ENCODE data around the gene GRIK1.
"Not testable (repeated sequence)": the region's sequence is repeated elsewhere in the genome, so short reads cannot be mapped to it uniquely, and the experiment has no call there.

GRIK1 gene

DNA sequence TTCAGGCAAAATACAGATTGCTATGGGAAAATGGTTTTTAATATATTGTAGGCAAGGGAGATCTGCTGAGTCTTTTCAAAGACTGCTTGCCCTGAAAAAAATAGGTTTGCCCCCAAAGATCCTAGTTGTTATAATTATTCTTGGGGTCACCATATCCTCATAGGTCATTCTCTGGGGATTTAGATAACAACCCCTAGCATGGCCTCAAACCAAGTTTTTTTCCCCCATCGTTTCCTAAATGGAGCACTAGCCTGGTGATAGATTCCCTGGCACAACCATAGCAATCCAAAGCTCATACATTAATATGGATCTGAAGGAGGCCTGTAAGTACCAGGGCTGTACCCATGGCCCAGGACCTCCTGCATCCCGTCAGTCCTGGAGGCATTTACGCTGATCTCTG lies 325.9 kb downstream of the GRIK1 start:
- H3K9me3 ChIP-seq (ENCODE audit: control insufficient read depth in 2 of 2, low read length in 2 of 2), result no peaks in the 10 kb centered on the region
- no peaks in the 10 kb centered on the region for H3K27me3 ChIP-seq (ENCODE audit: control insufficient read depth in 1 of 2, insufficient read depth in 2 of 2, low read length in 2 of 2)
- no peak overlapping the region for H3K9ac ChIP-seq (ENCODE audit: low read length in 2 of 2)
- no peaks in the 10 kb centered on the region for H3K4me1 ChIP-seq (ENCODE audit: control insufficient read depth, insufficient read depth, low read length)
- no peaks in the 10 kb centered on the region for H3K36me3 ChIP-seq (ENCODE audit: control insufficient read depth in 2 of 2, insufficient read depth in 2 of 2, low read length in 2 of 2)
- no peak overlapping the region for H3K27ac ChIP-seq (ENCODE audit: low read length)
- no peak overlapping the region for H3K4me3 ChIP-seq (ENCODE audit: low read length in 2 of 2)

- Histone ChIP-seq H3K4me1 (ENCODE audit: control insufficient read depth, insufficient read depth, low read length) (no peaks in the 10 kb centered on the region), H3K9ac (ENCODE audit: low read length in 2 of 2) (no peak overlapping the region), H3K4me3 (ENCODE audit: low read length in 2 of 2) (no peak overlapping the region), H3K27me3 (ENCODE audit: control insufficient read depth in 1 of 2, insufficient read depth in 2 of 2, low read length in 2 of 2) (no peaks in the 10 kb centered on the region), H3K36me3 (ENCODE audit: control insufficient read depth in 2 of 2, insufficient read depth in 2 of 2, low read length in 2 of 2) (no peaks in the 10 kb centered on the region), H3K9me3 (ENCODE audit: control insufficient read depth in 2 of 2, low read length in 2 of 2) (no peaks in the 10 kb centered on the region), H3K27ac (ENCODE audit: low read length) (no peak overlapping the region)
These were observed 326.8 kb downstream of the GRIK1 start for GRCh38 chr21:29613021-29613420.

DNA sequence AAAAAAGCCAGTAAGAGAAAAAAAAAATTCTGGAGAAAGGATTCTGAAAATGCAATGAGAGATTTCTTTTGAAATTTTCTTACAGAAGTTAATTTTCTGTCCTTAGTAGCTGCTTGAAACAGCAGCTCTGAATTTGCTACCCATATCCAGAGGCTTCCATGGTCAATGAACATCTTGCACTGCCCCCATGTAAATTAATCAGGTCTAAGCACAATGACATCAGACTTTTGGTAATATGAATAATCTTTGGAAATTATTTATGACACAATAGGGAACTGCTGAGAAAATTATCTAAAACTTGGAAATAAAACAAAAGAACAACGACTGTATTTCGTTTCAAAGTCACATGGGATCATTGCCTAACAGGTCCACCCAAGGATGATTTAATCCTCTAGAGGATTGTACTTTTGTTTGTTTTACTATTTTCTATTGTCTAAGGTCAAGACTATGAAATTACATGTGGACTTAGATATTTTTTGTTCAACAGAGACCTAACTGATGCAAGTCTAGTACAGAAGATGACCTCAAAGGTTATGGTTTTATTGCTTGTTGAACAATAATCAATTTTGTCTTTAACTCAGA lies 328.9 kb downstream of the GRIK1 start:
- Histone ChIP-seq H3K27ac (ENCODE audit: low read length) (no peak overlapping the region), H3K9me3 (ENCODE audit: control insufficient read depth in 2 of 2, low read length in 2 of 2) (no peaks in the 10 kb centered on the region), H3K36me3 (ENCODE audit: control insufficient read depth in 2 of 2, insufficient read depth in 2 of 2, low read length in 2 of 2) (no peaks in the 10 kb centered on the region)

DNA sequence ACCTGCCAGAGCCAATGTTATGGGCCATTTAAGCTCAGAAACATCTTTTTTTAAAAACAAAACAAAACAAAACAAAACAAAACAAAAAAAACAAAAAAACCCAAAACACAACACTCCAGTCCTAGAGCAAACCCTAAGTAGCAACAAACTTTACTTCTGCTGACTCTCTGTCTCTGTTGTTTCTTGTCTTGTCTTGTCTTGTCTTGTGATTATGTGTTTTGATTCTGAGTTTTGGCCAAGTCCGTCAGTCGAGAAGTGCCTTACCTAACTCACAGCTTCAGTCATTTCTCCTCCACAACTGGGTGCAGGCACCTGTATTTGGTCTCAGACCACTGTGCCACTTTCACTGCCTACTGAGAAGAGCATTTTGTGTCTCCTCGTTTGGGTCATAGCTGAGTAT lies 333.2 kb downstream of the GRIK1 start:
- peaks cover 0 to 2% of the 10 kb centered on the region in 2 donors for H3K9me3 ChIP-seq (ENCODE audit: control insufficient read depth in 2 of 2, low read length in 2 of 2)
- H3K9ac ChIP-seq (ENCODE audit: low read length in 2 of 2), result no peak overlapping the region
- no peak overlapping the region for H3K27ac ChIP-seq (ENCODE audit: low read length)
- no peak overlapping the region for H3K4me3 ChIP-seq (ENCODE audit: low read length in 2 of 2)
- H3K4me1 ChIP-seq (ENCODE audit: control insufficient read depth, insufficient read depth, low read length), result no peaks in the 10 kb centered on the region
- H3K27me3 ChIP-seq (ENCODE audit: control insufficient read depth in 1 of 2, insufficient read depth in 2 of 2, low read length in 2 of 2), result no peaks in the 10 kb centered on the region
- no peaks in the 10 kb centered on the region for H3K36me3 ChIP-seq (ENCODE audit: control insufficient read depth in 2 of 2, insufficient read depth in 2 of 2, low read length in 2 of 2)

More for the DNA sequence above, 328.9 kb downstream of the GRIK1 start:
- Histone ChIP-seq H3K4me3 (ENCODE audit: low read length in 2 of 2) (no peak overlapping the region), H3K9ac (ENCODE audit: low read length in 2 of 2) (no peak overlapping the region), H3K4me1 (ENCODE audit: control insufficient read depth, insufficient read depth, low read length) (no peaks in the 10 kb centered on the region), H3K27me3 (ENCODE audit: control insufficient read depth in 1 of 2, insufficient read depth in 2 of 2, low read length in 2 of 2) (no peaks in the 10 kb centered on the region)

GRCh38 chr21:29605219-29605618 lies 334.6 kb downstream of the GRIK1 start:
- not testable (repeated sequence) for H3K27ac ChIP-seq (ENCODE audit: low read length); H3K36me3 ChIP-seq (ENCODE audit: control insufficient read depth in 2 of 2, insufficient read depth in 2 of 2, low read length in 2 of 2); H3K27me3 ChIP-seq (ENCODE audit: control insufficient read depth in 1 of 2, insufficient read depth in 2 of 2, low read length in 2 of 2); H3K4me1 ChIP-seq (ENCODE audit: control insufficient read depth, insufficient read depth, low read length); H3K9me3 ChIP-seq (ENCODE audit: control insufficient read depth in 2 of 2, low read length in 2 of 2); H3K9ac ChIP-seq (ENCODE audit: low read length in 2 of 2); H3K4me3 ChIP-seq (ENCODE audit: low read length in 2 of 2)

GRCh38 chr21:29604076-29604475 lies 335.7 kb downstream of the GRIK1 start:
- H3K27me3 ChIP-seq (ENCODE audit: control insufficient read depth in 1 of 2, insufficient read depth in 2 of 2, low read length in 2 of 2), result no peaks in the 10 kb centered on the region
- H3K4me1 ChIP-seq (ENCODE audit: control insufficient read depth, insufficient read depth, low read length), result no peaks in the 10 kb centered on the region
- no peak overlapping the region for H3K9ac ChIP-seq (ENCODE audit: low read length in 2 of 2)
- peaks cover 0 to 2% of the 10 kb centered on the region in 2 donors for H3K9me3 ChIP-seq (ENCODE audit: control insufficient read depth in 2 of 2, low read length in 2 of 2)
- H3K4me3 ChIP-seq (ENCODE audit: low read length in 2 of 2), result no peak overlapping the region
- H3K27ac ChIP-seq (ENCODE audit: low read length), result no peak overlapping the region
- no peaks in the 10 kb centered on the region for H3K36me3 ChIP-seq (ENCODE audit: control insufficient read depth in 2 of 2, insufficient read depth in 2 of 2, low read length in 2 of 2)

DNA sequence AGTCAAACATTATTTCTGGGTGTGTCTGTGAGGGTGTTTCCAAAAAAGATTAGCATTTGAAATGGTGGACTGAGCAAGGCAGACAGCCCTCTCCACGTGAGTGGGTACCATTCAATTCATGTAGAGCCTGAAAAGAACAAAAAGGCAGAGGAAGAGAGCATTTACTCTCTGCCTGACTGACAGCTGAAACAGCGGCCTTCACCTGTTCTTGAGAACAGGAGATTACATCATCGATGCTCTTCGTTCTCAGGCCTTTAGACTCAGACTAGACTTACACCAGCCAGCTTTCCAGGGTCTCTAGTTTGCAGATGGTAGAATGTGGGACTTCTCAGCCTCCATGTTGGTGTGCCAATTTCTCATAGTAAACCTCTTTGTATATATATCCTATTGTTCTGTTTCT lies 338.7 kb downstream of the GRIK1 start:
- no peaks in the 10 kb centered on the region for H3K36me3 ChIP-seq (ENCODE audit: control insufficient read depth in 2 of 2, insufficient read depth in 2 of 2, low read length in 2 of 2)
- no peak overlapping the region for H3K27ac ChIP-seq (ENCODE audit: low read length)
- H3K27me3 ChIP-seq (ENCODE audit: control insufficient read depth in 1 of 2, insufficient read depth in 2 of 2, low read length in 2 of 2), result no peaks in the 10 kb centered on the region
- peaks cover 0 to 2% of the 10 kb centered on the region in 2 donors for H3K9me3 ChIP-seq (ENCODE audit: control insufficient read depth in 2 of 2, low read length in 2 of 2)
- H3K9ac ChIP-seq (ENCODE audit: low read length in 2 of 2), result no peak overlapping the region
- H3K4me1 ChIP-seq (ENCODE audit: control insufficient read depth, insufficient read depth, low read length), result no peaks in the 10 kb centered on the region
- no peak overlapping the region for H3K4me3 ChIP-seq (ENCODE audit: low read length in 2 of 2)

- H3K4me1 ChIP-seq (ENCODE audit: control insufficient read depth, insufficient read depth, low read length), result no peaks in the 10 kb centered on the region
- H3K27me3 ChIP-seq (ENCODE audit: control insufficient read depth in 1 of 2, insufficient read depth in 2 of 2, low read length in 2 of 2), result no peaks in the 10 kb centered on the region
- H3K4me3 ChIP-seq (ENCODE audit: low read length in 2 of 2), result no peak overlapping the region
- H3K27ac ChIP-seq (ENCODE audit: low read length), result no peak overlapping the region
- no peak overlapping the region for H3K9ac ChIP-seq (ENCODE audit: low read length in 2 of 2)
- H3K9me3 ChIP-seq (ENCODE audit: control insufficient read depth in 2 of 2, low read length in 2 of 2), result no peaks in the 10 kb centered on the region
- H3K36me3 ChIP-seq (ENCODE audit: control insufficient read depth in 2 of 2, insufficient read depth in 2 of 2, low read length in 2 of 2), result no peaks in the 10 kb centered on the region
These were observed 353.1 kb downstream of the GRIK1 start for GRCh38 chr21:29586696-29587095.

DNA sequence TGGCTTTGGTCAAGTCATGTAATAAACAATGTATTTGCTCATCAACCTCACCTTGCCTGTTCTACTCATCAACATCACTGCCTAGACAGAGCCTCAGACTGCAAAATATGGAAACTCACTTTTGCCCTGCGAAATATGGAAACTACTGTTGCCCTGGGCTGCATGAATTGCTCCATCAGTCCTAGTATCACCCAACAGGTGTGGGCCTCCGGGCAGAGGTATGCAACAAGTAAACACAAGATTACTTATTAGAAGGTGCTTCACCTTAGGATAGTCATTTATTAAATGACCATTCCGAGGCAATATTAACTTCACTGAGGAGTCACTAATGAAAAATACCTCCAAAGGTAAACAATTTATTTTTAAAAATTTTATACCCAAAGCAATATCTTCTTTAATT lies 354.3 kb downstream of the GRIK1 start:
- H3K27me3 ChIP-seq (ENCODE audit: control insufficient read depth in 1 of 2, insufficient read depth in 2 of 2, low read length in 2 of 2), result no peaks in the 10 kb centered on the region
- no peaks in the 10 kb centered on the region for H3K9me3 ChIP-seq (ENCODE audit: control insufficient read depth in 2 of 2, low read length in 2 of 2)
- H3K4me1 ChIP-seq (ENCODE audit: control insufficient read depth, insufficient read depth, low read length), result no peaks in the 10 kb centered on the region
- no peaks in the 10 kb centered on the region for H3K36me3 ChIP-seq (ENCODE audit: control insufficient read depth in 2 of 2, insufficient read depth in 2 of 2, low read length in 2 of 2)
- no peak overlapping the region for H3K9ac ChIP-seq (ENCODE audit: low read length in 2 of 2)
- H3K27ac ChIP-seq (ENCODE audit: low read length), result no peak overlapping the region
- no peak overlapping the region for H3K4me3 ChIP-seq (ENCODE audit: low read length in 2 of 2)

GRCh38 chr21:29583424-29583924 lies 356.3 kb downstream of the GRIK1 start:
- Histone ChIP-seq H3K9me3 (ENCODE audit: control insufficient read depth in 2 of 2, low read length in 2 of 2) (no peaks in the 10 kb centered on the region), H3K4me3 (ENCODE audit: low read length in 2 of 2) (no peak overlapping the region), H3K27ac (ENCODE audit: low read length) (no peak overlapping the region), H3K4me1 (ENCODE audit: control insufficient read depth, insufficient read depth, low read length) (no peaks in the 10 kb centered on the region), H3K9ac (ENCODE audit: low read length in 2 of 2) (no peak overlapping the region), H3K36me3 (ENCODE audit: control insufficient read depth in 2 of 2, insufficient read depth in 2 of 2, low read length in 2 of 2) (no peaks in the 10 kb centered on the region), H3K27me3 (ENCODE audit: control insufficient read depth in 1 of 2, insufficient read depth in 2 of 2, low read length in 2 of 2) (no peaks in the 10 kb centered on the region)

DNA sequence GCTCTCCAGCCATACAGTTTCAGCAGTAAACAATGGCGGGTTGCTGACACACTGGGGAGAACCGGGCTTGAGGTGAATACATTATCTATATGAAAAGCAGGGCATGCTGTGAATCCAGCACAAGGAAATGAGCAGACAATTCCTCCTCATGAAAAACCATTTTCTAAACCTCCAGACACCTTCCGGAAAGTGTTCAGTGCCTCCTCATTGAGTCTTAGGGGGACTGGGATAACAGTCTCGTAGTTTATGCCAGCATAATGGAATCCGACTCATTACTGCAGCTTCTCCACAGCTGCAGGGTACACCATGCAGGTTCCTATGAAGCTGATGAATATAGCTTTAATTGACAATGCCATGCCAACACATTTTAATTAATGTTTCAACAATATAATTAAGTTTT lies 356.9 kb downstream of the GRIK1 start:
- no peaks in the 10 kb centered on the region for H3K9me3 ChIP-seq (ENCODE audit: control insufficient read depth in 2 of 2, low read length in 2 of 2)
- H3K27ac ChIP-seq (ENCODE audit: low read length), result no peak overlapping the region
- H3K4me1 ChIP-seq (ENCODE audit: control insufficient read depth, insufficient read depth, low read length), result no peaks in the 10 kb centered on the region
- no peaks in the 10 kb centered on the region for H3K27me3 ChIP-seq (ENCODE audit: control insufficient read depth in 1 of 2, insufficient read depth in 2 of 2, low read length in 2 of 2)
- H3K4me3 ChIP-seq (ENCODE audit: low read length in 2 of 2), result no peak overlapping the region
- H3K9ac ChIP-seq (ENCODE audit: low read length in 2 of 2), result no peak overlapping the region
- H3K36me3 ChIP-seq (ENCODE audit: control insufficient read depth in 2 of 2, insufficient read depth in 2 of 2, low read length in 2 of 2), result no peaks in the 10 kb centered on the region

Measured in stomach smooth muscle (tissue), 2 donors.